ENCODE results near the gene TMEM169.

Gene TMEM169

GRCh38 chr2:216041438-216041837 lies 40.3 kb upstream of the TMEM169 start:
- no peaks in the 10 kb centered on the region for H3K9me3 ChIP-seq
- no peak overlapping the region for H3K4me3 ChIP-seq (ENCODE audit: low read depth, low read length)
- H3K27me3 ChIP-seq = no peaks in the 10 kb centered on the region
- H3K36me3 ChIP-seq = peaks cover 12% of the 10 kb centered on the region; the same call in 1 of the 2 replicates
- TF ChIP-seq, protein P1, sequence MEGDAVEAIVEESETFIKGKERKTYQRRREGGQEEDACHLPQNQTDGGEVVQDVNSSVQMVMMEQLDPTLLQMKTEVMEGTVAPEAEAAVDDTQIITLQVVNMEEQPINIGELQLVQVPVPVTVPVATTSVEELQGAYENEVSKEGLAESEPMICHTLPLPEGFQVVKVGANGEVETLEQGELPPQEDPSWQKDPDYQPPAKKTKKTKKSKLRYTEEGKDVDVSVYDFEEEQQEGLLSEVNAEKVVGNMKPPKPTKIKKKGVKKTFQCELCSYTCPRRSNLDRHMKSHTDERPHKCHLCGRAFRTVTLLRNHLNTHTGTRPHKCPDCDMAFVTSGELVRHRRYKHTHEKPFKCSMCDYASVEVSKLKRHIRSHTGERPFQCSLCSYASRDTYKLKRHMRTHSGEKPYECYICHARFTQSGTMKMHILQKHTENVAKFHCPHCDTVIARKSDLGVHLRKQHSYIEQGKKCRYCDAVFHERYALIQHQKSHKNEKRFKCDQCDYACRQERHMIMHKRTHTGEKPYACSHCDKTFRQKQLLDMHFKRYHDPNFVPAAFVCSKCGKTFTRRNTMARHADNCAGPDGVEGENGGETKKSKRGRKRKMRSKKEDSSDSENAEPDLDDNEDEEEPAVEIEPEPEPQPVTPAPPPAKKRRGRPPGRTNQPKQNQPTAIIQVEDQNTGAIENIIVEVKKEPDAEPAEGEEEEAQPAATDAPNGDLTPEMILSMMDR (IDR thresholded peaks at IDR 0.05; ENCODE audit: low read depth, low read length) = no peak
- DNase-seq = no peak
- no peaks in the 10 kb centered on the region for H3K4me1 ChIP-seq

- DNase-seq = no peak
- no peaks in the 10 kb centered on the region for H3K9me3 ChIP-seq
- 0 out of 2 replicates have a peak, but pooled peaks cover 8% of the 10 kb centered on the region for H3K36me3 ChIP-seq
- no peak overlapping the region for H3K4me3 ChIP-seq (ENCODE audit: low read depth, low read length)
- TF ChIP-seq, protein P1 (IDR thresholded peaks at IDR 0.05; ENCODE audit: low read depth, low read length) = no peak
- no peaks in the 10 kb centered on the region for H3K4me1 ChIP-seq
- H3K27me3 ChIP-seq = no peaks in the 10 kb centered on the region
Observed at GRCh38 chr2:216043949-216044348, 37.8 kb upstream of the TMEM169 start.

- TF ChIP-seq, protein P1 (IDR thresholded peaks at IDR 0.05; ENCODE audit: low read depth, low read length) = no peak
- Histone ChIP-seq H3K36me3 (0 out of 2 replicates have a peak, but pooled peaks cover 8% of the 10 kb centered on the region), H3K4me3 (ENCODE audit: low read depth, low read length) (no peak overlapping the region), H3K4me1 (no peaks in the 10 kb centered on the region), H3K27me3 (no peaks in the 10 kb centered on the region), H3K9me3 (no peaks in the 10 kb centered on the region)
- DNase-seq = no peak
Observed at GRCh38 chr2:216044883-216045486, 36.7 kb upstream of the TMEM169 start.

- H3K36me3 ChIP-seq = peaks cover 8% of the 10 kb centered on the region; the same call in 1 of the 2 replicates
Observed at GRCh38 chr2:216047397-216047796, 34.3 kb upstream of the TMEM169 start.

GRCh38 chr2:216049452-216049851 lies 32.3 kb upstream of the TMEM169 start:
- no peaks in the 10 kb centered on the region for H3K9me3 ChIP-seq
- DNase-seq = no peak
- H3K4me1 ChIP-seq = no peaks in the 10 kb centered on the region
- peaks cover 8% of the 10 kb centered on the region; the same call in 1 of the 2 replicates for H3K36me3 ChIP-seq
- no peak overlapping the region for H3K4me3 ChIP-seq (ENCODE audit: low read depth, low read length)
- TF ChIP-seq, protein P1 (IDR thresholded peaks at IDR 0.05; ENCODE audit: low read depth, low read length) = no peak
- no peaks in the 10 kb centered on the region for H3K27me3 ChIP-seq

More at GRCh38 chr2:216047397-216047796, 34.3 kb upstream of the TMEM169 start:
- H3K4me3 ChIP-seq (ENCODE audit: low read depth, low read length) = no peak overlapping the region
- no peaks in the 10 kb centered on the region for H3K4me1 ChIP-seq
- no peak for DNase-seq
- TF ChIP-seq, protein P1 (IDR thresholded peaks at IDR 0.05; ENCODE audit: low read depth, low read length) = no peak
- H3K27me3 ChIP-seq = no peaks in the 10 kb centered on the region
- no peaks in the 10 kb centered on the region for H3K9me3 ChIP-seq

DNA sequence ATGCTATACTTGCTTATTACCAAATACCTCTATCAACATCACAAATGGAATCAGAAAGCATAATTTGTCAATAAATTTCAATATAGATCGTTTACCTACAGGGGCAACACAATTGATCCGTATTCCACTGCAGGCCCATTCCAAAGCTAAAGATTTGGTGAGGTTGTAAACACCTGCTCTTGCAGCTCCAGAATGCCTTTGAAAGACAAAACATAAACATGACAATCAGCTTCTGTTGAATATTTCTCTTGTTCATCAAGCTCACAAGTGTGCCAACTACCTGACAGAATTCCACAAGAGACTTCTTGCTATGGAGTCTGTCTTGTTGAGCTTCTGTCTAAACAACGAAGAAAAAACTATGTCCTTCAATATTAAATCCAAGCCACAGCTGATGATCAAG lies 30.4 kb upstream of the TMEM169 start:
- TF ChIP-seq, protein P1 (IDR thresholded peaks at IDR 0.05; ENCODE audit: low read depth, low read length) = no peak
- Histone ChIP-seq H3K9me3 (no peaks in the 10 kb centered on the region), H3K27me3 (no peaks in the 10 kb centered on the region), H3K4me3 (ENCODE audit: low read depth, low read length) (no peak overlapping the region), H3K36me3 (no peaks in the 10 kb centered on the region; the same call in 1 of the 2 replicates), H3K4me1 (no peaks in the 10 kb centered on the region)
- DNase-seq = no peak

Measured in BE2C (cell line).